Activated T-cell treated with anti-CD3 and anti-CD28 coated beads, Interleukin-2, amount 50 U/mL, for 24 hours (primary cell): Measurements from ENCODE around the gene KRTAP2-2.

Experiments used
- DNase-seq: peaks from one replicate; pipeline ENCODE4 v3.0.0-alpha.2; 2020
- H3K27ac Mint-ChIP-seq: 2 replicates; pipeline ENCODE4 v1.8.0; 2020; ENCODE audit warnings: mild to moderate bottlenecking, mixed read lengths
- H3K27me3 Mint-ChIP-seq: 2 replicates; pipeline ENCODE4 v1.8.0; 2020; ENCODE audit warnings: mixed read lengths
- H3K36me3 Mint-ChIP-seq: 2 replicates; pipeline ENCODE4 v1.8.0; 2020; ENCODE audit warnings: low read depth, mixed read lengths
- H3K4me1 Mint-ChIP-seq: 2 replicates; pipeline ENCODE4 v1.8.0; 2020; ENCODE audit warnings: low read depth, mixed read lengths
- H3K4me3 Mint-ChIP-seq: 2 replicates; pipeline ENCODE4 v1.8.0; 2020; ENCODE audit warnings: mild to moderate bottlenecking, moderate library complexity, mixed read lengths
- H3K9me3 Mint-ChIP-seq: 2 replicates; pipeline ENCODE4 v1.8.0; 2020; ENCODE audit warnings: mixed read lengths

Gene KRTAP2-2

GRCh38 chr17:41019415-41019814 lies 35.6 kb downstream of the KRTAP2-2 start:
- H3K9me3 Mint-ChIP-seq: no peaks in the 10 kb centered on the region
- no peak for DNase-seq
- no peak overlapping the region for H3K4me3 Mint-ChIP-seq
- no peaks in the 10 kb centered on the region for H3K4me1 Mint-ChIP-seq
- no peaks in the 10 kb centered on the region for H3K36me3 Mint-ChIP-seq
- H3K27me3 Mint-ChIP-seq: peaks cover 26% of the 10 kb centered on the region
- H3K27ac Mint-ChIP-seq: no peak overlapping the region

- no peak for DNase-seq
- Mint-ChIP-seq H3K27ac (no peak overlapping the region), H3K36me3 (no peaks in the 10 kb centered on the region), H3K4me1 (no peaks in the 10 kb centered on the region), H3K9me3 (no peaks in the 10 kb centered on the region), H3K27me3 (peaks cover 26% of the 10 kb centered on the region), H3K4me3 (no peak overlapping the region)
These were observed 36.5 kb downstream of the KRTAP2-2 start for GRCh38 chr17:41018541-41018940.

GRCh38 chr17:41016578-41017215 lies 38.3 kb downstream of the KRTAP2-2 start:
- no peak overlapping the region for H3K27ac Mint-ChIP-seq

GRCh38 chr17:41015454-41015853 lies 39.6 kb downstream of the KRTAP2-2 start:
- H3K27ac Mint-ChIP-seq: no peak overlapping the region
- no peaks in the 10 kb centered on the region for H3K9me3 Mint-ChIP-seq
- peaks cover 6% of the 10 kb centered on the region for H3K27me3 Mint-ChIP-seq
- no peak overlapping the region for H3K4me3 Mint-ChIP-seq
- DNase-seq: no peak
- no peaks in the 10 kb centered on the region for H3K36me3 Mint-ChIP-seq
- H3K4me1 Mint-ChIP-seq: no peaks in the 10 kb centered on the region

More at GRCh38 chr17:41016578-41017215, 38.3 kb downstream of the KRTAP2-2 start:
- peaks cover 13% of the 10 kb centered on the region for H3K27me3 Mint-ChIP-seq
- no peaks in the 10 kb centered on the region for H3K36me3 Mint-ChIP-seq
- no peaks in the 10 kb centered on the region for H3K4me1 Mint-ChIP-seq
- DNase-seq: no peak
- no peak overlapping the region for H3K4me3 Mint-ChIP-seq
- no peaks in the 10 kb centered on the region for H3K9me3 Mint-ChIP-seq

- H3K27ac Mint-ChIP-seq: no peak overlapping the region
- H3K36me3 Mint-ChIP-seq: no peaks in the 10 kb centered on the region
- no peaks in the 10 kb centered on the region for H3K9me3 Mint-ChIP-seq
- H3K4me1 Mint-ChIP-seq: no peaks in the 10 kb centered on the region
- H3K27me3 Mint-ChIP-seq: peaks cover 6% of the 10 kb centered on the region
- DNase-seq: no peak
- no peak overlapping the region for H3K4me3 Mint-ChIP-seq
These were observed 41.4 kb downstream of the KRTAP2-2 start for GRCh38 chr17:41013606-41014005.

- H3K9me3 Mint-ChIP-seq: no peaks in the 10 kb centered on the region
- peaks cover 6% of the 10 kb centered on the region for H3K27me3 Mint-ChIP-seq
- no peaks in the 10 kb centered on the region for H3K4me1 Mint-ChIP-seq
- no peak overlapping the region for H3K4me3 Mint-ChIP-seq
- H3K36me3 Mint-ChIP-seq: no peaks in the 10 kb centered on the region
- H3K27ac Mint-ChIP-seq: no peak overlapping the region
- DNase-seq: no peak
These were observed 41.8 kb downstream of the KRTAP2-2 start for GRCh38 chr17:41013181-41013580.

GRCh38 chr17:41012326-41013120 lies 42.5 kb downstream of the KRTAP2-2 start:
- Mint-ChIP-seq H3K36me3 (no peaks in the 10 kb centered on the region), H3K27me3 (peaks cover 3% of the 10 kb centered on the region), H3K4me1 (no peaks in the 10 kb centered on the region), H3K9me3 (no peaks in the 10 kb centered on the region), H3K4me3 (no peak overlapping the region), H3K27ac (no peak overlapping the region)
- no peak for DNase-seq

- Mint-ChIP-seq H3K9me3 (no peaks in the 10 kb centered on the region), H3K27me3 (no peaks in the 10 kb centered on the region), H3K36me3 (no peaks in the 10 kb centered on the region), H3K27ac (no peak overlapping the region), H3K4me3 (no peak overlapping the region), H3K4me1 (no peaks in the 10 kb centered on the region)
- no peak for DNase-seq
These were observed 44.6 kb downstream of the KRTAP2-2 start for GRCh38 chr17:41010441-41010840.

- H3K27me3 Mint-ChIP-seq: no peaks in the 10 kb centered on the region
- H3K36me3 Mint-ChIP-seq: no peaks in the 10 kb centered on the region
- H3K4me1 Mint-ChIP-seq: no peaks in the 10 kb centered on the region
- H3K9me3 Mint-ChIP-seq: no peaks in the 10 kb centered on the region
- no peak overlapping the region for H3K4me3 Mint-ChIP-seq
- H3K27ac Mint-ChIP-seq: no peak overlapping the region
- DNase-seq: no peak
These were observed 45.1 kb downstream of the KRTAP2-2 start for GRCh38 chr17:41009936-41010335.

- Mint-ChIP-seq H3K9me3 (no peaks in the 10 kb centered on the region), H3K4me1 (no peaks in the 10 kb centered on the region), H3K27ac (no peak overlapping the region), H3K27me3 (peaks cover 3% of the 10 kb centered on the region), H3K36me3 (no peaks in the 10 kb centered on the region), H3K4me3 (no peak overlapping the region)
- DNase-seq: no peak
These were observed 45.7 kb downstream of the KRTAP2-2 start for GRCh38 chr17:41009301-41009760.

- peaks cover 7% of the 10 kb centered on the region for H3K27me3 Mint-ChIP-seq
- DNase-seq: no peak
- H3K4me3 Mint-ChIP-seq: no peak within 1 kb of the TSS
- H3K4me1 Mint-ChIP-seq: no peaks in the 10 kb centered on the region
- no peaks in the 10 kb centered on the region for H3K36me3 Mint-ChIP-seq
- H3K27ac Mint-ChIP-seq: no peak within 1 kb of the TSS
- H3K9me3 Mint-ChIP-seq: no peaks in the 10 kb centered on the region
These were observed 46.2 kb downstream of the KRTAP2-2 start, which contains the start of gene KRTAP3-1 for GRCh38 chr17:41008811-41009210. Gene KRTAP3-1, minus strand, starts transcription at chr17:41009128. Its CDS starts 54 bp downstream, at chr17:41009074.
